Amniotic stem cell (primary cell): ENCODE measurements around the gene GINS2.

ENCODE experiments used
- DNase-seq: peaks from one replicate; lab custom pipeline; 2025; lab: John Stamatoyannopoulos, UW

Gene GINS2

GRCh38 chr16:85653290-85653891 lies 35.4 kb downstream of the GINS2 start:
- DNase-seq: no peak

- no peak for DNase-seq
Measured at GRCh38 chr16:85652431-85653221, 36.1 kb downstream of the GINS2 start.

- no peak for DNase-seq
Measured at GRCh38 chr16:85651629-85652430, 36.9 kb downstream of the GINS2 start.

GRCh38 chr16:85650844-85651628 lies 37.7 kb downstream of the GINS2 start:
- no peak for DNase-seq

- no peak for DNase-seq
Measured at GRCh38 chr16:85650135-85650843, 38.5 kb downstream of the GINS2 start.

GRCh38 chr16:85649411-85650134 lies 39.2 kb downstream of the GINS2 start:
- no peak for DNase-seq

- DNase-seq: no peak
Measured at GRCh38 chr16:85648805-85649204, 39.9 kb downstream of the GINS2 start.

GRCh38 chr16:85648070-85648714 lies 40.6 kb downstream of the GINS2 start:
- DNase-seq: no peak

- DNase-seq: no peak
Measured at GRCh38 chr16:85646976-85647375, 41.8 kb downstream of the GINS2 start.

- no peak for DNase-seq
Measured at GRCh38 chr16:85646358-85646907, 42.3 kb downstream of the GINS2 start.

GRCh38 chr16:85645021-85645589 lies 43.6 kb downstream of the GINS2 start:
- no peak for DNase-seq

GRCh38 chr16:85644093-85644712 lies 44.6 kb downstream of the GINS2 start:
- no peak for DNase-seq

- DNase-seq: no peak
Measured at GRCh38 chr16:85643631-85644030, 45.1 kb downstream of the GINS2 start.

- DNase-seq: no peak
Measured at GRCh38 chr16:85642762-85643358, 45.9 kb downstream of the GINS2 start.

- no peak for DNase-seq
Measured at GRCh38 chr16:85641776-85642176, 47.0 kb downstream of the GINS2 start.

GRCh38 chr16:85641305-85641704 lies 47.4 kb downstream of the GINS2 start:
- DNase-seq: no peak

- no peak for DNase-seq
Measured at GRCh38 chr16:85640585-85640984, 48.2 kb downstream of the GINS2 start.

GRCh38 chr16:85640254-85640558 lies 48.5 kb downstream of the GINS2 start:
- DNase-seq: no peak
